H1 (cell line): ENCODE measurements around the gene SLX4IP.

Experiments
- BRCA1 ChIP-seq: IDR thresholded peaks from 2 replicates; pipeline ENCODE4 v1.6.1; 2012; ENCODE audit warnings: low read depth, low read length, improper control_type of control experiment
- CTCF ChIP-seq, 3 experiments: IDR thresholded peaks; 1 replicate in 2 of 3; 2 replicates in 1 of 3; pipeline versions ENCODE4 v1.5.1 to v1.6.1; 2011; ENCODE audit warnings: low read length in 3 of 3, mild to moderate bottlenecking in 3 of 3, inconsistent platforms in 2 of 3, low read depth in 1 of 3, moderate library complexity in 1 of 3; ENCODE audit not compliant: insufficient read depth in 1 of 3; ENCODE audit errors: control extremely low read depth in 1 of 3
- HDAC2 ChIP-seq, 2 experiments: fragments of 300-600 bp in 1 of 2; sonication (generic) in 1 of 2; IDR thresholded peaks; 2 replicates each; pipeline ENCODE4 v1.6.1; 2011 to 2012; ENCODE audit warnings: low read depth in 2 of 2, low read length in 2 of 2, mild to moderate bottlenecking in 2 of 2, moderate library complexity in 2 of 2, borderline replicate concordance in 1 of 2, inconsistent platforms in 1 of 2

- TF ChIP-seq BRCA1 (no peak), HDAC2 (IDR thresholded peaks at IDR 0.05; ENCODE audit: borderline replicate concordance in 1 of 2, low read depth in 2 of 2, low read length in 2 of 2) (no peak), CTCF (IDR thresholded peaks at IDR 0.05; ENCODE audit: control extremely low read depth in 1 of 3, insufficient read depth in 1 of 3, low read depth in 1 of 3, low read length in 3 of 3) (no peak)
Observed at GRCh38 chr20:10415013-10415650, 20.0 kb upstream of the SLX4IP start.
